ENCODE measurements around the gene PLEKHA5. TPM values are rescaled to one million over a fixed set of nuclear protein-coding genes. Genes with fewer than 3 reads are reported as not detected.

The PLEKHA5 gene
- polyA plus RNA-seq, 3 donors = 97.4 to 117 (median 98.7) TPM

DNA sequence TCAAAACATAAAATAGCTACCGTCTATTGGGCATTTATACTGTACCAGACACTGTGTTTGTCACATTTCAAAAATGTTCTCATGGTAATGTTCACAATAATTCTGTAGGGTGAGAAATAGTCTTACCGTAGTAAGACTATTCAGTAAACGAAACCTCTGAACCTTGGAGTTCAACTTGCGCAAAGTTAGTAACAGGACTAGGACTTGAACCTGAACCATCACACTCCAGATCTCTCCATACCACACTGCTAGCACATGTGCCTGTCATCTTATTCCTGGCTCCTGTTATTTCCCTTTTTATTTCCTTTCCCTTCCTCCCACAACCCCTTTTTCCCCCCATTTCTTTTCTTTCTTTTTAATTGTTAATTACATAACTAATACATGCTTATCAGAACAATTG, 65.4 kb downstream of the PLEKHA5 start:
- no peak for DNase-seq (ENCODE audit: low read depth in 3 of 3, low spot score in 2 of 3)

DNA sequence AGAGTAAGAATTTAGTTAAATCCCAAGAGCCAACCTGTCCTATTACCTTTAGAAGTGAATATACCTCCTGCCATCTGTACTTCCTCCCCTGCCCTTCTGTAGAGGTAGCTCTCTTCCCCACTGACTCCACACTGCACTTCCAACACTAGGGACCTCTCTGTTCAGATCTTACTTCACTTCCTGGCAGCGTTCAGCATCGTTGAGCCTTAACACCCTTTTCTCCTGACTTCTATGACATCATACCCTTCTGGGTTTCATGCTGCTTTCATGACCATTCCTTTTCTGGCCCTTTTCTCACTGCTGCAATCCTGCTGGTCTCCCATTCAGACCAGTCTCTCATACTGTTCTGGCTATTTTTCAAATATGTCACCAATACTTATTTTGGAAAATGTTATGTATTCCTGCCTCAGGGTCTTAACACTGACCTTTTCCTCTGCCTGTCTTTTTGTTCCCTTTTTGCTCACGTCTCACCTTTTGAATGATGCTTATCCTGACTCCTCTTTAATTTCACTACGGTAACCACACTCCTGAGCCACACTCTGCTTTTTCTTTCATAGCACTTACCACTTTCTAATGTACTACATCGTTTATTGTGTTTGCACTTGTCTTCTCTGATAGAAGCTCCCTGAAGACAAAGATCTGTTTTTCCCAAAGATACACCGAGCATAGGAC, 67.6 kb downstream of the PLEKHA5 start:
- no peak for DNase-seq (ENCODE audit: low read depth in 3 of 3, low spot score in 2 of 3)

DNA sequence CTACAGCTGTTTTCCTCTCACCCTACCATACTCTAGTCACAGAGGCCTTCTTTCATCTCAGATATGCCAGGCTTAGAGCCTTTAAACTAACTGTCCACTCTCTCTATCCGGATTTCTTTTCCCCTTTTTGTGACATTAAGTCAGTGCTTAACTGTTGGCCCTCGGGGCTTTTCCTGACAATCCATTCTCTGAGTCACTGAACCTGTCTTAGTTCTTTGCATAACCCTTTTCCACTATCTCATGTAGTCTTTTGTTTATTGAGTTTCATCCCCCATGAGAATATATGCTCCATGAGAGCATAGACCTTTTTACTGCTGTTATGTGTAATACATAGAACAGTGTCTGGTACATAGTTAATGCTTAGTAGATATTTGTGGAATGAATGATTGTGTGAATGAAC, 68.7 kb downstream of the PLEKHA5 start:
- no peak for DNase-seq (ENCODE audit: low read depth in 3 of 3, low spot score in 2 of 3)

DNA sequence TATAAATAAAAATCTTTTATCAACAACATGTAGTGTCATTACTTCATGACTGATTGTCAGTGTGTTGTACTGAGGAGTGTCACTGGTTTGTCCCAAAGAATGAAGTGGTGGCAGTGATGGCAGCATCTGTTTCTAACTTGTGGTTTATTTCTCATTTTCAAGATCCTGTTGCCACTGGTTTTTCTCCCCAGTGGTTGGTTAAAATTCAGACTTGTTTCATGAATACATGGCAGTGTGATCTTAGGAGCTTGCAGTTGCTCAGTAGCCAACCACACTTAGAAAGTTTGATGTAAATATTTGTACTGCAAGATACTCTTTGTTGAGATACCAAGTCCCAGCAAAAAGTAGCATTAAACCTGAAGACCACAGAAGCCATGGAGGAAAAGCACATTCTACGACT, 69.8 kb downstream of the PLEKHA5 start:
- no peak for DNase-seq (ENCODE audit: low read depth in 3 of 3, low spot score in 2 of 3)

DNA sequence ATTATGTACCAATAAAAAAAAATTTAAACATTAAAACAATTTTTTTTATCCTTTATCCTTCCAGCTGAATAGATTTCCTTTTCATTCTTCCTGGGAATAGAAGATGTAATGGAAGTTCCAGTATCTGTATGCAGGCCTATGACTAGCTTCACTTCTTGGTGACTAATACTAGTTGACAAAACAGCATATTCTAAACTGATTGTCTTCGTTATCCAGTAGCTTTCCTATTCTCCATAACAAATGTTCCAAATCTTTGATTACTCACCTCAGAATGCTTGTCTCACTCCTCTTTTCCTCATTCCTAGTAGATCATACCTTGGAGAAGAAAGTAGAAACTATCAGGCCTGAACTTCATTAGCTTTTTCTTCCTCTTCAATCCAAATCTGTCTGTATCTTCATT, 70.7 kb downstream of the PLEKHA5 start:
- no peak for DNase-seq (ENCODE audit: low read depth in 3 of 3, low spot score in 2 of 3)

DNA sequence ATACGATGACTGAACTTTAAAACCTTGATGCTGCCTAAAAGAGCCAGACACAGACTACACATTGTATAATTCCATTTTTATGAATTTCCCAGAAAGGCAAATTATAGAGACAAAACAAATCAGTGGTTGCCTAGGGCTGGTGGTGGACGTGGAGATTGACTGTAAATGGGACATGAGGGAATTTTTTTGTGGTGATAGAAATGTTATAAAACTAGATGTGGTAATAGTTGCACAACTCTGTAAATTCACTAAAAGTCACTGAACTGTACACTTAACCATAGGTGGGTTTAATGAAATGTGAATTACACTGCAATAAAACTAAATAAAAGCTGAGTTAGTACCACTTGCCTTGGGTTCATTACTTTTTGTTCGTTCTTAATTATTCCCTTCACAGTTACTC, 72.1 kb downstream of the PLEKHA5 start:
- no peak for DNase-seq (ENCODE audit: low read depth in 3 of 3, low spot score in 2 of 3)

DNA sequence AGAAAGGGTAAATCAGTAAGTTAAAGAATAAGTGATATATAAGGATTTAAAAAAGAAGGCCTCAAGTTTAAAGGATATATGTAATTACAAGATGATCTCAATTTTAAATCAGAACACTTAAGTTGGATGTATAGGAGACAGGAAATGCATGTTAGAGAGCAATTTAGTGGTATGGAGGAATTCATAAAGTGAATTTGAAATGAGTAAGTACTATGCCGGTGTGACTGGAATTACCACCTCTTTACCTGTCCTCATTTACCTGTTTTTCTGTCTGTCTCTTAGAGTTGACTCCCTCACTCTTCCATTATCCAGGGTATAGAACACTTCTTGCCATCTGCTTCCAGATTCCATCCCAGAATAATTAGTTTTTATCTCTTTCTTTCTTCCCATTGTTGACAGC, 73.5 kb downstream of the PLEKHA5 start:
- DNase-seq (ENCODE audit: low read depth in 3 of 3, low spot score in 2 of 3) = no peak

DNA sequence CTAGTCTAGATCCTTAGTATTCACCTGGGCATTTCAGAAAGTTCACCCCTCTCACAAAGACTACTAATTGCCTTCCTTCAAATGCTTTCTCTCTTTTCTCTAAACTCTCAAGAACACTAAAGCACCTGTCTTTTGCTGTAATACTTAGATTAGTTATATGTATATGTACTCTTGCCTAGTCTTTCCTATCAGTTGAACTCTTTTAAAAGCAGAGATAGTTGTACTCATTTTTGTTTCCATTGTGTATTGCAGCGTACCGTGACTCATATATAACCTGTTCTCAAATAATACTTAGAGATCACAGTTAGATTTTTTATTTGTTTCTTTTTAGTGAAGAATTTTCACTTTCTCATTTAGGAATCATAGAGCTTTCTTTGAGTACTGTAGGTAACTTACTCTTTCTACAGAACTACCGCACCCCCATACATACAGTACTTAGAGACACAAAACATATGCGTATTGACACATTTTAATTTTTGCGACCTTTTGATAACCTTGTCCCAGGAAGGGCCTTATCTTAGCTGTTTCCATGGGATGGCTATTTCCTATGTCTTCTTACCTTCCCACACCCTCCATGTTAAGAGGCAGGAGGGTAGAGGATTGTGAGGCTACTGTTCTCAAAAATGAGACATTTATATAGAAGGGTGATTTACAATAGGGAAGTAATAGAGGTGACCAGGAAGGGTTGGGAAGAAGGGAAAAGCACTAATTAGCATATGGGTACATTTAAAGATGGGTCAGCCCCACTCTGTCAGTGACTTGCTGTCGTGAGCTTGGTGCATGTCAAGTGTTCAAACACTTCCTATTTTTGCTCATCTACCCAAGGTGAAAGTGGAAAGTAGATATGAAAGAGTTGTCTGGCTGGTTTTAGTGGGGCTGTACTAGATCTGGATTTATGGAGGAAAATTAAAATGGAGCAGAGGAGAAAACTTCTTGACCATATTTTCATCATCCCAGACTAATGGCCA, 74.3 kb downstream of the PLEKHA5 start:
- DNase-seq (ENCODE audit: low read depth in 3 of 3, low spot score in 2 of 3) = no peak

DNA sequence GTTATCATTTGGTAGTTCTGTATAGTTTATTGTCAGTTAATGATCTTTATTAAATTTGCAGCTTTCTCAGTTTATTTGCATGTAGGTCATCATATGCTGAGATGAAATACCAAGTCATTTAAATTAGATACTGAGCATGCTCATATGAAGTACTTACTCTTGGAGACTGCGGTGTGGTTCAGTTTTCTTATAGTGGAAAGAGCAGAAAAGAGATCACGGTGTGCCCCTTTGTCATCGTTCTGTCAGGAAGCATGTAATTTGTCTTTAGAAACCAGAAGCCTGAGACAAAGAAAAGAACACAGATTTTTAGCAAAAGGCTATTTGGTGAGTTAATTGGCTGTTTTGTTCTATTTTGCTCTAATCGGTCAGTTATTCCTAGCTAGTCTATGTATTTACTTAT, 75.6 kb downstream of the PLEKHA5 start:
- DNase-seq (ENCODE audit: low read depth in 3 of 3, low spot score in 2 of 3) = no peak

DNA sequence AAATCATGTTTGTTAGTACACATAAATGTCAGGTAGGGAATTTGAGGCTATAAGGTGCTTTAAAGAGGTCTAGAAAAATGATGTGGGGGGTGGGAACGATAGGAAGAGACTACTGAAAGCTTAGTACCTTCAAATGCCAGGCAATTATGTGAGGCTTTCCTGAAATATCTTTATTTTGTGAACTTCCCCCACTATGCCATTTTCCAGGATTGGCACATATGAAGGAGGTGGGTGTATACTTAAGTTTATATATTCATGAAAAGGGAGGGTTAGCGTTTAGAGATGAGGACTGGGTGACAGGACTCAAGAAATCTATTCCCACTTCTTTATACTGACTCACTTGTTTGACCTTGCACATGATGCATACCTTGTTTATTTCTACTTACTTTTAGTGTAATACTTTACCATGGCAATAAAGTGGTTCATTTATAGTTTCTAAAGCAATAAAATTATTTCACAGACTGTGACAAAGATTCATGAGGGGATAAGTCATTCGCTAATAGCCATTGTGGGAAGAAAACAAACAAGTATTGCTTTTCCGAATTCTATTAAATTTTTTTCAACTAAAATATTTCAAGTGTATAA, 77.1 kb downstream of the PLEKHA5 start:
- no peak for DNase-seq (ENCODE audit: low read depth in 3 of 3, low spot score in 2 of 3)

DNA sequence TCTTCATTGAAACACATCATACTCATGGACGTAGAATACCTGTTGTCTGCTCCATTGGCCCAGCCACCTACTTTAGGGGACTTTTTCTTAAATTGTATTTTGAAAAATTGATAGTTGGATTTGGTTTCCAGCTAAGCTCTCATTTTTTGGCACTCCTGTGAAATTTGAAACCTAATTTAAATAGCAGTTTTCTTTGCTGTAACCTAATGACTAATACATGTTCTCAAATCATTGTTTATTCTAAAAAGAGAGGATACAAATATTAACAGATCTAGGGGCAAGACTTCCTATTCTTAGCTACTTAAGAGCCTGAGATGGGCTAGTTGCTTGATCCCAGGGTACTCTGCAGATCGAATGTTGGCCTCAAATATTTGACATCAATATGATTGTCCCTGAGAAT, 78.9 kb downstream of the PLEKHA5 start:
- DNase-seq (ENCODE audit: low read depth in 3 of 3, low spot score in 2 of 3) = no peak

DNA sequence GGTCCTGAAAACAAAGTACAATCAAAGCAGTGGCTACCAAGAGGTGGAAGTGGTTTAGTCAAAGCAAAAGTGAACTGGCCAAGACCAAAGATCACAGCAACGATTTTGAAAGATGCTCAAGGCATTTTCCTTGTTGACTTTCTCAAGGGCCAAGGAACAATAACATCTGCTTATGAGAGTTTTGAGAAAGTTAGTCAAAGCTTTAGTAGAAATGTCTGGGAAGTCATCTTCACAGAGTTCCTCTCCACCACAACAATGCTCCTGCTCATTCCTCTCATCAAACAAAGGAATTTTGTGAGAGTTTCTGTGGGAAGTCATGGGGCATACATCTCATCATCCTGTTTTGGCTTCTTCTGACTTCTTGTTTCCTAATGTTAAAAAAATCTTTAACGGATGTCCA, 80.1 kb downstream of the PLEKHA5 start:
- DNase-seq (ENCODE audit: low read depth in 3 of 3, low spot score in 2 of 3) = no peak

DNA sequence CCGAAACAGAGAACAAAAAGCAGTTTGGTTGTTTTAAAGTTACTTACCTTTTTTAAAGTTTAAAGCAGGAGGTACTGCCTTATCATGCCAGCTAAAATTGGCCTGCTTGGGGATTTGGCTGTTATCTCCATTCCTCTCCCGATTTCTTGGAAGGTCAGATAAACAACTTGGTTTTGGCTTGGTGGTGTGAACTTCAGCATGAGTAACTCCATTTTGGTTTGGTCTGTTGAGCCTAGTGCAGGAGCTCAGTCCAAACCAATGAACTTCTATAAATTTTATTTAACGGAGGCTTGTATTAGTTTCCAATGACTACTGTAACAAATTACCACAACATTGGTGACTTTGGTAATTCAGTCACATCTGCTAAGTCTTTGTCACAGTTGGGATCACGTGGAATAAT, 82.3 kb downstream of the PLEKHA5 start:
- DNase-seq (ENCODE audit: low read depth in 3 of 3, low spot score in 2 of 3) = no peak

DNA sequence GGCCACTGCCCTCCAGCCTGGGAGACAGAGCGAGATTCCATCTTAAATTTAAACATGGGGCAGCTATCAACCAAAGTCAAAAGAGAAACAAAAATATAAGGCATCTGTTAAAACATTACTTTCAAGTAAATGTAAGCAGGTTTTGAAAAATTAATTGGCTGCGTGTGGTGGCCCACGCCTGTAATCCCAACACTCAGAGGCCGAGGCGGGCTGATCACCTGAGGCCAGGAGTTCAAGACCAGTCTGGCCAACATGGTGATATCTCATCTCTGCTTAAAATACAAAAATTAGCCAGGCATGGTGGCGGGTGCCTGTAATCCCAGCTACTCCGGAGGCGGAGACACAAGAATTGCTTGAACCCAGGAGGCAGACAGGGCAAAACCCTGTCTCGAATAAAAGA, 82.7 kb downstream of the PLEKHA5 start:
- DNase-seq (ENCODE audit: low read depth in 3 of 3, low spot score in 2 of 3) = no peak

DNA sequence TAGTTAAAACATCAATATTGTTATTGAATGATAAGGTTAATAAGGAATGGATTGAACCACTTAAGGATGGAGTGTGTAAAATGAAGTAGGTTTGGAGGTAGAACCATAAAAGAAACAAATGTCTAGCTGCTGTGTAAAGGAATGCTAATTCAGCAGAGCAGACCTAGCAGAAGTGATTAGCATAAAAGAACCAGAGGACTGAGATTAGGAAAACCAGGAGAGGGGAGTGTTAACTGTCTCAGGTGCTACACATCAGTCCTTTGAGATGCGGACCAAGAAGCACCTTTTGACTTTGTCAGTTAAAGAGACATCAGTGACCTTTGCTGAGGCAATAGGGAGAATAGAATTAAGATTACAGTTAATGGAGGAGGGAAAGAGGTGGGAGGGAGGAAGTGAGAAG, 84.5 kb downstream of the PLEKHA5 start:
- no peak for DNase-seq (ENCODE audit: low read depth in 3 of 3, low spot score in 2 of 3)

DNA sequence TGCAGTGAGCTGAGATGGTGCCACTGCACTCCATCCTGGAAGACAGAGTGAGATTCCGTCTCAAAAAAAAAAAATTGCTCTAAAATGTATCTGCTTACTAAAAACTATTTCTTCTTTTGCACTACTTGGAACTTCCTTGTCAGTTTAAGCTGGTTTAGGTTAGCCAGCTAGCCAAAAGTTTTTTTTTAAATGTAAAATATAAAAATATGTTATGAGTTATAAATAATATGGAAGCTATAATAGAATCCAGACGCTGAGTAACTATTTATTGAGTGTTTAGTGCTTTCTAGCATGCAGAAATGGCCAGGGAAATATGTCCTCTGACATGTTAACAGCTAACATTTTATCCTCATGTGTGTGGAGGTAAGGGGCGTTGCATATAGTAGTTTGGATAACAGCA, 85.6 kb downstream of the PLEKHA5 start:
- no peak for DNase-seq (ENCODE audit: low read depth in 3 of 3, low spot score in 2 of 3)

DNA sequence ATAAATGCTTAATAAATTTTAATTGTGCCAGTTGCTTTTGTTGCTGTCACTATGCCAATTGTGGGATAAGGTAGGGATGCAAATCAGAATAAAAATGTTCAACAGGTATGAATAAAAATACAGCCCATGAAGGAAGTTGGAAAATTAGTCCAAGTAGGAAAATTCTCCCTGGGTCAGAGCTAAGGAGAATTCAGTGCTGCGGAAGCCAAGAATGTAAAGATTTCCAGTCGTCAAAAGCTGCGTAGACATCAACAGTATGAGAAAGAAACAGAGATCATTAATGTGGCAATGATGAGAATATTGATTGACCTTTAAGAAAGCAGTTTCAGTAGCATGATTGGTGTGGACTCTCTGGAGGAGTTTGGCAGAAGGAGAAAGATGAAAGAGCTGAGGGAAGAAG, 87.9 kb downstream of the PLEKHA5 start:
- DNase-seq (ENCODE audit: low read depth in 3 of 3, low spot score in 2 of 3) = no peak

DNA sequence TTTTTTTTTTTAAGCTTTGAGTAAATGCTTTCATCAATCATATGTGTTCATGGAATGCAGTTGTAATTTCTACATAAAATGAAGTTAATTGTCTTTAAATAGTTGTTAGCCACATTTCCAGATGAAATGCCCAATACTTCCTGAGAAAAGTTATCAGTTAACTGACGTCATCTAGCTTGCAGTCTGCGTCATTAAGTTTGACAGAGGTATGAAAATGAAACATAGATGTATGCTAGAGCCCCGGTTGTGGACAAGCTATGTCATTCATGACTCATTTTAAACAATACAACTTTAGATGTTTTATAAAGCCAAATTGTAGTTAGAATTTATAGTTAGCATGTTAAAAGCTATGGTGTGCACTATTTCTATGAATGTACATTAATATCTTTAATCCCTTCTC, 90.7 kb downstream of the PLEKHA5 start:
- DNase-seq (ENCODE audit: low read depth in 3 of 3, low spot score in 2 of 3) = no peak

DNA sequence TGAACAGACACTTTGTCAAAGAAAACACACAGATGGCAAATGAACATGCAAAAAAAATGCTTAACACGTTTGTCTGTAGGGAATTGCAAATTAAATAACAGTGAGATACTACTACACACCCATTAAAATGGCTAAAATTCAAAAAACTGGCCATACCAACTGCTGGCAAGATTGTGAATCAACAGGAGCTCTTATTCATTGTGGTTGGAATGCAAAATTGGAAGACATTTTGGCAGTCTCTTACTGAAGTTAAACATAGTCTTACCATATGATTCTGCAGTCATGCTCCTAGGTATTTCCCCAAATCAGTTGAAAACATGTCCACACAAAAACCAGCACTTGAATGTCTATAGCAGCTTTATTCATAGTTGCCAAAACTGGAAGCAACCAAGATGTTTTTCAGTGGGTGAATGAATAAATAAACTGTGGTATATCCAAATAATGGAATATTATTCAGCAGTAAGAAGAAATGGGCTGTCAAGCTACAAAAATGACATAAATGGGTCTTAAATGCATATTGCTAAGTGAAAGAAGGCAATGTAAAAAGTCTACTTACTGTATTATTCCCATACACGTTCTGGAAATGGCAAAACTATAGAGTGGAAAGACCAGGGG, 91.4 kb downstream of the PLEKHA5 start:
- no peak for DNase-seq (ENCODE audit: low read depth in 3 of 3, low spot score in 2 of 3)

DNA sequence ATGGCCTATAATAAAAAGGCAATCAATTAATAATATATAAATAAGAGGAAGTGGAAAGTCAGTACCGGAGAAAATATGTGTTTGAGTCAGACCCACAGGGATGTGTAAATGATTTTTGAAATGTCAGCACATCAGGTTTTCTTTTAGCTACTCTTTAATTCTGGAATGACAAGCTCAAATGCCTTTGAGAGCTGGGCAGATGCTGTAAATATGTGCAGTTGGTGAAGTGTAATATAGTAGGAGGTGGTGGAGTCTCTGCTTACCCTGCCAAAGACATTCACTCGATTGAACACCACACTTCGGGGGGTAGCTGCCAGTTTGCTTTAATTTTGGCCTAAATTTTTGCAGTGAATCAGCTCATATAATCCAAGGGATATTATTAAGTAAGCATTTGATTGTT, 93.0 kb downstream of the PLEKHA5 start:
- DNase-seq (ENCODE audit: low read depth in 3 of 3, low spot score in 2 of 3) = no peak

DNA sequence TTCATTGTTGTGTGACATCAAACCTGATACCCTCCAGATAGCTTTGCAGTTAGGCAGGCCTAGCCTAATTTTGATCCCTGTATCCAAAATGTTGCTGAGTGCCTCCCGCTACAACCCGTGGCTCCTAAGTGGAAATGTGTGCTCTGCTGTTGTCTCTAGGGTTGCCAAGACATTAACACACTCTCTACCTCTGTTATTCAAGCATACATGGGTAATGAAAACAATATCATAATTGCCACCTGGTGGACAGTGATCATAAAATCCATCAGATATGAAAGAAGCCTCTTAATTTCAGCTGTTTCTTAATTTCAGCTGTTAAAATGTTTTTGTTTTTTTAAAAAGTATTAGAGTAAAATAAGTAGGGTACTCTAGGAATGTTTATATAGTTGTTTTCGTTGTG, 93.5 kb downstream of the PLEKHA5 start:
- no peak for DNase-seq (ENCODE audit: low read depth in 3 of 3, low spot score in 2 of 3)
